ENCODE results near the gene AOPEP.
A peak's percentile ranks its signal among the peaks of the same experiment; 100 is the strongest.

AOPEP gene

DNA sequence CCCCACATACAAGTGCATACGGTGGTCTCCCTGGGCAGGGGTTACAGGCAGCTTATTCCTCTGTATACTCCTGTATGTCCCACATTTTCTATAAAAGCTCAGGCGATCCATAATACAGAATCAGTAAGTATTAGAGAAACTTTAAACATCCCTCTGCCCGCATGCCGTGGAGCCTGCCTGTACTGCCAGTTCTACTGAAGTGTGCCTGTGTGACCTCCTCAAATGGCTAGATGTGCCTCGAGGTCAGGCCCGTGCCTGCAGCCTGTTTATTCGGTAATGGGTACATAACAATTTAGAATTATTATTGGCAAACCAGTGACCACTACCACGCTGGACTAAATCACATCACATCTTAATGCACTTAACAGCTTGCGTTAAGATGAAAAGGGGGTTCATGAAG lies 400.2 kb downstream of the AOPEP start:
- H3K9me3 ChIP-seq (ENCODE audit: control insufficient read depth, insufficient read depth, low read depth, low read length), result no peaks in the 10 kb centered on the region
- CTCF ChIA-PET, result interaction anchor here (0.7 to 8.0 kb wide), 27 partner anchors 8 to 568 kb away, joined by 3 to 133 read pairs (median 6); no protein-coding TSS in a partner anchor
- no peak overlapping the region for H3K4me3 ChIP-seq (ENCODE audit: low read depth, low read length)
- TF ChIP-seq ZNF776 (tag by site-specific recombination; IDR thresholded peaks at IDR 0.05; ENCODE audit: borderline replicate concordance) (no peak), ZFHX2 (tag by site-specific recombination; conservative IDR thresholded peaks at IDR 0.05) (no peak), ZNF24 (tag by site-specific recombination; IDR thresholded peaks at IDR 0.05) (no peak), ZNF529 (tag by site-specific recombination; IDR thresholded peaks at IDR 0.05; ENCODE audit: insufficient replicate concordance) (no peak), ZNF138 (tag by site-specific recombination; IDR thresholded peaks at IDR 0.05; ENCODE audit: borderline replicate concordance) (no peak), ZSCAN23 (tag by site-specific recombination; IDR thresholded peaks at IDR 0.05) (no peak), ZNF548 (tag by site-specific recombination; IDR thresholded peaks at IDR 0.05) (no peak), KLF10 (tag by site-specific recombination; IDR thresholded peaks at IDR 0.05) (no peak), ZNF10 (tag by site-specific recombination; IDR thresholded peaks at IDR 0.05) (no peak), ZSCAN30 (tag by site-specific recombination; IDR thresholded peaks at IDR 0.05) (no peak)
- TF ChIP-seq, protein P1, sequence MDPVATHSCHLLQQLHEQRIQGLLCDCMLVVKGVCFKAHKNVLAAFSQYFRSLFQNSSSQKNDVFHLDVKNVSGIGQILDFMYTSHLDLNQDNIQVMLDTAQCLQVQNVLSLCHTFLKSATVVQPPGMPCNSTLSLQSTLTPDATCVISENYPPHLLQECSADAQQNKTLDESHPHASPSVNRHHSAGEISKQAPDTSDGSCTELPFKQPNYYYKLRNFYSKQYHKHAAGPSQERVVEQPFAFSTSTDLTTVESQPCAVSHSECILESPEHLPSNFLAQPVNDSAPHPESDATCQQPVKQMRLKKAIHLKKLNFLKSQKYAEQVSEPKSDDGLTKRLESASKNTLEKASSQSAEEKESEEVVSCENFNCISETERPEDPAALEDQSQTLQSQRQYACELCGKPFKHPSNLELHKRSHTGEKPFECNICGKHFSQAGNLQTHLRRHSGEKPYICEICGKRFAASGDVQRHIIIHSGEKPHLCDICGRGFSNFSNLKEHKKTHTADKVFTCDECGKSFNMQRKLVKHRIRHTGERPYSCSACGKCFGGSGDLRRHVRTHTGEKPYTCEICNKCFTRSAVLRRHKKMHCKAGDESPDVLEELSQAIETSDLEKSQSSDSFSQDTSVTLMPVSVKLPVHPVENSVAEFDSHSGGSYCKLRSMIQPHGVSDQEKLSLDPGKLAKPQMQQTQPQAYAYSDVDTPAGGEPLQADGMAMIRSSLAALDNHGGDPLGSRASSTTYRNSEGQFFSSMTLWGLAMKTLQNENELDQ (tag by site-specific recombination; IDR thresholded peaks at IDR 0.05; ENCODE audit: low read depth), result no peak
- TF ChIP-seq, protein P2, sequence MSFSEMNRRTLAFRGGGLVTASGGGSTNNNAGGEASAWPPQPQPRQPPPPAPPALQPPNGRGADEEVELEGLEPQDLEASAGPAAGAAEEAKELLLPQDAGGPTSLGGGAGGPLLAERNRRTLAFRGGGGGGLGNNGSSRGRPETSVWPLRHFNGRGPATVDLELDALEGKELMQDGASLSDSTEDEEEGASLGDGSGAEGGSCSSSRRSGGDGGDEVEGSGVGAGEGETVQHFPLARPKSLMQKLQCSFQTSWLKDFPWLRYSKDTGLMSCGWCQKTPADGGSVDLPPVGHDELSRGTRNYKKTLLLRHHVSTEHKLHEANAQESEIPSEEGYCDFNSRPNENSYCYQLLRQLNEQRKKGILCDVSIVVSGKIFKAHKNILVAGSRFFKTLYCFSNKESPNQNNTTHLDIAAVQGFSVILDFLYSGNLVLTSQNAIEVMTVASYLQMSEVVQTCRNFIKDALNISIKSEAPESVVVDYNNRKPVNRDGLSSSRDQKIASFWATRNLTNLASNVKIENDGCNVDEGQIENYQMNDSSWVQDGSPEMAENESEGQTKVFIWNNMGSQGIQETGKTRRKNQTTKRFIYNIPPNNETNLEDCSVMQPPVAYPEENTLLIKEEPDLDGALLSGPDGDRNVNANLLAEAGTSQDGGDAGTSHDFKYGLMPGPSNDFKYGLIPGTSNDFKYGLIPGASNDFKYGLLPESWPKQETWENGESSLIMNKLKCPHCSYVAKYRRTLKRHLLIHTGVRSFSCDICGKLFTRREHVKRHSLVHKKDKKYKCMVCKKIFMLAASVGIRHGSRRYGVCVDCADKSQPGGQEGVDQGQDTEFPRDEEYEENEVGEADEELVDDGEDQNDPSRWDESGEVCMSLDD (tag by site-specific recombination; IDR thresholded peaks at IDR 0.05), result no peak
- TF ChIP-seq, protein P3, sequence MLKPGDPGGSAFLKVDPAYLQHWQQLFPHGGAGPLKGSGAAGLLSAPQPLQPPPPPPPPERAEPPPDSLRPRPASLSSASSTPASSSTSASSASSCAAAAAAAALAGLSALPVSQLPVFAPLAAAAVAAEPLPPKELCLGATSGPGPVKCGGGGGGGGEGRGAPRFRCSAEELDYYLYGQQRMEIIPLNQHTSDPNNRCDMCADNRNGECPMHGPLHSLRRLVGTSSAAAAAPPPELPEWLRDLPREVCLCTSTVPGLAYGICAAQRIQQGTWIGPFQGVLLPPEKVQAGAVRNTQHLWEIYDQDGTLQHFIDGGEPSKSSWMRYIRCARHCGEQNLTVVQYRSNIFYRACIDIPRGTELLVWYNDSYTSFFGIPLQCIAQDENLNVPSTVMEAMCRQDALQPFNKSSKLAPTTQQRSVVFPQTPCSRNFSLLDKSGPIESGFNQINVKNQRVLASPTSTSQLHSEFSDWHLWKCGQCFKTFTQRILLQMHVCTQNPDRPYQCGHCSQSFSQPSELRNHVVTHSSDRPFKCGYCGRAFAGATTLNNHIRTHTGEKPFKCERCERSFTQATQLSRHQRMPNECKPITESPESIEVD (tag by site-specific recombination; IDR thresholded peaks at IDR 0.05), result no peak
- TF ChIP-seq, protein P4, sequence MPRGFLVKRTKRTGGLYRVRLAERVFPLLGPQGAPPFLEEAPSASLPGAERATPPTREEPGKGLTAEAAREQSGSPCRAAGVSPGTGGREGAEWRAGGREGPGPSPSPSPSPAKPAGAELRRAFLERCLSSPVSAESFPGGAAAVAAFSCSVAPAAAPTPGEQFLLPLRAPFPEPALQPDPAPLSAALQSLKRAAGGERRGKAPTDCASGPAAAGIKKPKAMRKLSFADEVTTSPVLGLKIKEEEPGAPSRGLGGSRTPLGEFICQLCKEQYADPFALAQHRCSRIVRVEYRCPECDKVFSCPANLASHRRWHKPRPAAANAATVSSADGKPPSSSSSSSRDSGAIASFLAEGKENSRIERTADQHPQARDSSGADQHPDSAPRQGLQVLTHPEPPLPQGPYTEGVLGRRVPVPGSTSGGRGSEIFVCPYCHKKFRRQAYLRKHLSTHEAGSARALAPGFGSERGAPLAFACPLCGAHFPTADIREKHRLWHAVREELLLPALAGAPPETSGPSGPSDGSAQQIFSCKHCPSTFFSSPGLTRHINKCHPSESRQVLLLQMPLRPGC (tag by site-specific recombination; IDR thresholded peaks at IDR 0.05), result no peak
- H3K4me1 ChIP-seq (ENCODE audit: control insufficient read depth, insufficient read depth, low read length), result 0 out of 2 replicates have a peak, but pooled peaks cover 9% of the 10 kb centered on the region
- H3K27ac ChIP-seq (ENCODE audit: extremely low read depth, low read depth, low read length), result no peak overlapping the region
- peaks cover 0 to 3% of the 10 kb centered on the region in 2 experiments; a peak in 1 of 3 replicates for H3K36me3 ChIP-seq (ENCODE audit: control insufficient read depth in 2 of 2, insufficient read depth in 1 of 2, low read length in 2 of 2)
- POLR2A ChIA-PET, result no interaction called here

DNA sequence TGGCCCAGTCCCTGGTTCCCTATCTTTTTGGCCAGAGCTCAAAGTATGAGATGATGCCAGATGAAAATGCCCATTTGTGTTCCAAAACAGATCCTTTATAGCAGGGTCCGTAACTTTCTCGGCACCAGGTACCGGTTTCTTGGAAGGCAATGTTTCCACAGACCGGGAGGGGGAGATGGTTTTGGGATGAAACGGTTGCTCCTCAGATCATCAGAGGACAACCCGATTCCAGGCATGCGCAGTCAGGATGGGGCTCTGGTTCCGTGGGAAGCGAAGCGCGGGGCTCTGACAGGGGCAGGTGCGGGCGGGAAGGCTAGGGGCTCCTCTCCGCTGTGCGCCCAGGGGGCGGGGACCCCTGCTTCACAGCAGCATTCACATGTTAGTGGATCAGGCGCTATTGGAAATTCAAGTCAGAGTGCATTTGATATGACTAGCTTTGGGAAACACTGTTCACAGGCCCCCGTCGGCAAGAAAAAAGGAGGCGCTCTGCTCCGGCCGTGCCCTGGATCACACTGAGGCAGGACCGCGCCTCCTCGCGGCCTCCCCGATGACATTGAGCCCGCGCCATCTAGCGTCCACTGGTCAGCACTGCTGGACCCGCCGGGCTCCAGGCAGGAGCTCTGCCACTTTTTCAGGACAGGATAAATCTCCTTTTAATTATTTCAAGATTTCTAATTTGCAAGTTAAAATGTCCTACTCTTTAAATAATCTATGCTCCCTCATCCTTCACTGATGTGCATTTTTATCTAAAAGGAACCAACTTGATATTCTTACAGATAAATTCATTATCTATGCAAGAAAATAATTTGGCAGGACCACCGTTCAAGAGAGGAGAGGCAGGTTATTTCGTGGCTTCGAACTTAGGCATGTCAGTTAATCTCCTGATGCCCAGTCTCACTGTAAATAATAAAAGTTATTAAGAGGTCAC lies 401.0 kb downstream of the AOPEP start:
- Histone ChIP-seq H3K9me3 (ENCODE audit: control insufficient read depth, insufficient read depth, low read depth, low read length) (no peaks in the 10 kb centered on the region), H3K4me3 (ENCODE audit: low read depth, low read length) (no peak overlapping the region), H3K4me1 (ENCODE audit: control insufficient read depth, insufficient read depth, low read length) (0 out of 2 replicates have a peak, but pooled peaks cover 9% of the 10 kb centered on the region), H3K27ac (ENCODE audit: extremely low read depth, low read depth, low read length) (no peak overlapping the region), H3K36me3 (ENCODE audit: control insufficient read depth in 2 of 2, insufficient read depth in 1 of 2, low read length in 2 of 2) (peaks cover 0 to 3% of the 10 kb centered on the region in 2 experiments; a peak in 1 of 3 replicates)
- ChIA-PET POLR2A (no interaction called here), CTCF (interaction anchor here (0.5 to 8.0 kb wide), 89 partner anchors 9 to 1178 kb away, joined by 3 to 133 read pairs (median 4); no protein-coding TSS in a partner anchor)
- TF ChIP-seq, protein P5, sequence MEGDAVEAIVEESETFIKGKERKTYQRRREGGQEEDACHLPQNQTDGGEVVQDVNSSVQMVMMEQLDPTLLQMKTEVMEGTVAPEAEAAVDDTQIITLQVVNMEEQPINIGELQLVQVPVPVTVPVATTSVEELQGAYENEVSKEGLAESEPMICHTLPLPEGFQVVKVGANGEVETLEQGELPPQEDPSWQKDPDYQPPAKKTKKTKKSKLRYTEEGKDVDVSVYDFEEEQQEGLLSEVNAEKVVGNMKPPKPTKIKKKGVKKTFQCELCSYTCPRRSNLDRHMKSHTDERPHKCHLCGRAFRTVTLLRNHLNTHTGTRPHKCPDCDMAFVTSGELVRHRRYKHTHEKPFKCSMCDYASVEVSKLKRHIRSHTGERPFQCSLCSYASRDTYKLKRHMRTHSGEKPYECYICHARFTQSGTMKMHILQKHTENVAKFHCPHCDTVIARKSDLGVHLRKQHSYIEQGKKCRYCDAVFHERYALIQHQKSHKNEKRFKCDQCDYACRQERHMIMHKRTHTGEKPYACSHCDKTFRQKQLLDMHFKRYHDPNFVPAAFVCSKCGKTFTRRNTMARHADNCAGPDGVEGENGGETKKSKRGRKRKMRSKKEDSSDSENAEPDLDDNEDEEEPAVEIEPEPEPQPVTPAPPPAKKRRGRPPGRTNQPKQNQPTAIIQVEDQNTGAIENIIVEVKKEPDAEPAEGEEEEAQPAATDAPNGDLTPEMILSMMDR (tag by site-specific recombination; IDR thresholded peaks at IDR 0.05), result peak; percentile 85
- TF ChIP-seq SP2 (tag by site-specific recombination; IDR thresholded peaks at IDR 0.05) (no peak), ZNF19 (tag by site-specific recombination; IDR thresholded peaks at IDR 0.05; ENCODE audit: low read depth) (no peak), KLF9 (tag by site-specific recombination; IDR thresholded peaks at IDR 0.05; ENCODE audit: low read depth) (peak; percentile 35; the same call in 1 of the 2 replicates), ZNF777 (tag by site-specific recombination; IDR thresholded peaks at IDR 0.05; ENCODE audit: borderline replicate concordance) (peak; percentile 47; the same call in 1 of the 2 replicates), ZNF654 (tag by site-specific recombination; IDR thresholded peaks at IDR 0.05; ENCODE audit: low read depth) (peak; percentile 61)
- TF ChIP-seq, protein P6, sequence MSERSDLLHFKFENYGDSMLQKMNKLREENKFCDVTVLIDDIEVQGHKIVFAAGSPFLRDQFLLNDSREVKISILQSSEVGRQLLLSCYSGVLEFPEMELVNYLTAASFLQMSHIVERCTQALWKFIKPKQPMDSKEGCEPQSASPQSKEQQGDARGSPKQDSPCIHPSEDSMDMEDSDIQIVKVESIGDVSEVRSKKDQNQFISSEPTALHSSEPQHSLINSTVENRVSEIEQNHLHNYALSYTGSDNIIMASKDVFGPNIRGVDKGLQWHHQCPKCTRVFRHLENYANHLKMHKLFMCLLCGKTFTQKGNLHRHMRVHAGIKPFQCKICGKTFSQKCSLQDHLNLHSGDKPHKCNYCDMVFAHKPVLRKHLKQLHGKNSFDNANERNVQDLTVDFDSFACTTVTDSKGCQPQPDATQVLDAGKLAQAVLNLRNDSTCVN (tag by site-specific recombination; optimal IDR thresholded peaks at IDR 0.05), result peak; percentile 16

Measured in HEK293 (cell line).